K562 (cell line): ENCODE measurements around the gene DYNLT2B. TPM values are rescaled to one million over a fixed set of nuclear protein-coding genes. Genes with fewer than 3 reads are reported as not detected.

Experiments used
- ETV5 ChIP-seq: sonication (generic); formaldehyde crosslinking; IDR thresholded peaks from 2 replicates; pipeline ENCODE4 v1.4.0; 2020; ENCODE audit warnings: low read depth, mild to moderate bottlenecking, missing genetic modification reagents
- FOXK2 ChIP-seq, 2 experiments: fragments of 450-650 bp; IDR thresholded peaks in 1 of 2; conservative IDR thresholded peaks in 1 of 2; 2 replicates each; pipeline ENCODE4 v1.6.1; 2016; ENCODE audit warnings: low read depth in 2 of 2, mild to moderate bottlenecking in 1 of 2
- L3MBTL2 ChIP-seq: fragments of 450-650 bp; IDR thresholded peaks from 2 replicates; pipeline ENCODE4 v1.6.1; 2016; ENCODE audit warnings: mild to moderate bottlenecking, moderate library complexity
- MEF2D ChIP-seq: conservative IDR thresholded peaks from 2 replicates; pipeline ENCODE4 v1.6.1; 2016; ENCODE audit warnings: low read depth, missing genetic modification characterization, missing compliant biosample characterization
- RB1 ChIP-seq: fragments of 450-650 bp; IDR thresholded peaks from 2 replicates; pipeline ENCODE4 v1.6.1; 2017; ENCODE audit warnings: low read depth, mild to moderate bottlenecking
- RBFOX2 ChIP-seq: fragments of 200-400 bp; formaldehyde crosslinking; IDR thresholded peaks from 2 replicates; pipeline ENCODE4 v1.6.1; 2017; ENCODE audit warnings: low read depth, mild to moderate bottlenecking, low read length, moderate library complexity
- THAP12 ChIP-seq: fragments of 250-450 bp; sonication (Bioruptor Pico); IDR thresholded peaks from 2 replicates; pipeline ENCODE4 v1.9.0; 2021; ENCODE audit warnings: mild to moderate bottlenecking, inconsistent platforms
- TOE1 ChIP-seq, 2 experiments: fragments of 450-650 bp in 1 of 2; sonication (generic) in 1 of 2; formaldehyde crosslinking in 1 of 2; IDR thresholded peaks; 2 replicates each; pipeline versions ENCODE4 v1.7.1 to v1.8.0; 2016 to 2022; ENCODE audit warnings: borderline replicate concordance in 2 of 2, mild to moderate bottlenecking in 2 of 2, antibody characterized with exemption in 1 of 2, inconsistent platforms in 1 of 2, low read depth in 1 of 2, missing genetic modification reagents in 1 of 2, moderate library complexity in 1 of 2
- WHSC1 ChIP-seq: IDR thresholded peaks from one replicate; pipeline ENCODE4 v1.6.1; 2012; ENCODE audit warnings: low read length, control low read depth, inconsistent platforms
- ZC3H8 ChIP-seq: fragments of 450-650 bp; IDR thresholded peaks from 2 replicates; pipeline ENCODE4 v1.6.1; 2017
- ZNF253 ChIP-seq: fragments of 250-450 bp; sonication (Bioruptor Pico); conservative IDR thresholded peaks from 2 replicates; pipeline ENCODE4 v1.6.1; 2021; ENCODE audit warnings: mild to moderate bottlenecking
- ZNF561 ChIP-seq: fragments of 450-650 bp; formaldehyde crosslinking; conservative IDR thresholded peaks from 2 replicates; pipeline ENCODE4 v1.4.0; 2020; ENCODE audit warnings: mild to moderate bottlenecking, moderate library complexity
- ZNF655 ChIP-seq: fragments of 250-450 bp; sonication (Bioruptor Pico); IDR thresholded peaks from 2 replicates; pipeline ENCODE4 v1.5.0; 2021
- polyA plus RNA-seq, 8 experiments: library from polyadenylated mRNA; depleted of rRNA in 4 of 8; stranded (reverse) in 5 of 8; unstranded in 3 of 8; fragments of >200 nt; fragmentation: Nextera tagmentation in 2 of 8; fragmentation: Illumina TruSeq in 1 of 8; extraction: Ambion mirVana in 2 of 8; extraction: Trizol in 1 of 8; gene quantifications; 2 replicates each; pipeline versions ENCODE4 v1.2.1 to v1.2.3, GENCODE V29; 2011 to 2014; ENCODE audit warnings: inconsistent platforms in 1 of 8, missing spikeins in 1 of 8
- total RNA-seq, 7 experiments: library from RNA; depleted of rRNA in 6 of 7; stranded (reverse); fragments of >200 nt in 6 of 7; fragmentation: Illumina TruSeq in 2 of 7; extraction: Trizol in 2 of 7; gene quantifications; 2 replicates each; pipeline versions ENCODE4 v1.2.1 to v1.2.3, GENCODE V29; 2011 to 2021; ENCODE audit warnings: low replicate concordance in 1 of 7
- TF ChIP-seq, protein P1 (sequence below): fragments of 200-800 bp; sonication (Bioruptor generic); IDR thresholded peaks from 2 replicates; pipeline ENCODE4 v1.6.1; 2017; ENCODE audit warnings: missing genetic modification characterization, missing compliant biosample characterization
- TF ChIP-seq, protein P2 (sequence below): fragments of 450-650 bp; IDR thresholded peaks from 2 replicates; pipeline ENCODE4 v1.6.1; 2016; ENCODE audit warnings: mild to moderate bottlenecking

Gene DYNLT2B
- total and polyA plus RNA-seq, 9 of the 15 experiments (the other 6 are each of a cell fraction or from before 2014, with no cell fraction given): 6.5 to 19.9 (median 8.7) TPM

DNA sequence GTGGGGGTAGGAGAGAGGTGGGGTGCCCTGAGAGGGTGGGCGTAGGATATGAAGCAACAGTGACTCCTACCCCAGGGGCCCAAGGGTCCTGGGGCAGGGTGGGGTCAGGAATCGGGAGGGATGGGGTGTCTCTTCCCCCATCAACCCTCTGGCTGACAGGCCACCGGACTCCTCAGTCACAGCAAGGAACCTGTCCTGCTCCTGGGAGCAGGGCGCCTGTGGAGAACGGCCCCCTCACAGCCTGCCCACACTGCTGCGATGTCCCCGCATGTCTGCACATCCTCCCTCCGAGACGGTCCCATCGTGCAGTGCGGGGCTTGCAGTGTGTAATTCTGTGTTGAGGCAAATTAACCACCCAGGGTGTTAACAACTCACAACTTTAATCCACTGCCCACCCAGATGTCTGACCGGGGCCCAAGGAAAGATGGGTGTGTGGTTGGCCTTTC is 17.5 kb upstream of the DYNLT2B start (continued):
- TF ChIP-seq ZNF253 (CRISPR knock-in tag) (no peak), RB1 (no peak), FOXK2 (conservative IDR thresholded peaks at IDR 0.05 in 1 of 2, IDR thresholded peaks at IDR 0.05 in 1 of 2; ENCODE audit: low read depth in 2 of 2) (no peak), TOE1 (IDR thresholded peaks at IDR 0.05; ENCODE audit: borderline replicate concordance) (no peak), TOE1 (CRISPR knock-in tag; IDR thresholded peaks at IDR 0.05; ENCODE audit: borderline replicate concordance, low read depth) (no peak), ZNF655 (CRISPR knock-in tag) (no peak), ETV5 (CRISPR knock-in tag) (no peak), WHSC1 (no peak), ZC3H8 (no peak), ZNF561 (CRISPR knock-in tag) (no peak), RBFOX2 (peak; percentile 50; the same call in 1 of the 2 replicates), L3MBTL2 (no peak), THAP12 (CRISPR knock-in tag) (no peak), MEF2D (tag) (no peak)
- TF ChIP-seq, protein P1, sequence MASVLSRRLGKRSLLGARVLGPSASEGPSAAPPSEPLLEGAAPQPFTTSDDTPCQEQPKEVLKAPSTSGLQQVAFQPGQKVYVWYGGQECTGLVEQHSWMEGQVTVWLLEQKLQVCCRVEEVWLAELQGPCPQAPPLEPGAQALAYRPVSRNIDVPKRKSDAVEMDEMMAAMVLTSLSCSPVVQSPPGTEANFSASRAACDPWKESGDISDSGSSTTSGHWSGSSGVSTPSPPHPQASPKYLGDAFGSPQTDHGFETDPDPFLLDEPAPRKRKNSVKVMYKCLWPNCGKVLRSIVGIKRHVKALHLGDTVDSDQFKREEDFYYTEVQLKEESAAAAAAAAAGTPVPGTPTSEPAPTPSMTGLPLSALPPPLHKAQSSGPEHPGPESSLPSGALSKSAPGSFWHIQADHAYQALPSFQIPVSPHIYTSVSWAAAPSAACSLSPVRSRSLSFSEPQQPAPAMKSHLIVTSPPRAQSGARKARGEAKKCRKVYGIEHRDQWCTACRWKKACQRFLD: no peak
- TF ChIP-seq, protein P2, sequence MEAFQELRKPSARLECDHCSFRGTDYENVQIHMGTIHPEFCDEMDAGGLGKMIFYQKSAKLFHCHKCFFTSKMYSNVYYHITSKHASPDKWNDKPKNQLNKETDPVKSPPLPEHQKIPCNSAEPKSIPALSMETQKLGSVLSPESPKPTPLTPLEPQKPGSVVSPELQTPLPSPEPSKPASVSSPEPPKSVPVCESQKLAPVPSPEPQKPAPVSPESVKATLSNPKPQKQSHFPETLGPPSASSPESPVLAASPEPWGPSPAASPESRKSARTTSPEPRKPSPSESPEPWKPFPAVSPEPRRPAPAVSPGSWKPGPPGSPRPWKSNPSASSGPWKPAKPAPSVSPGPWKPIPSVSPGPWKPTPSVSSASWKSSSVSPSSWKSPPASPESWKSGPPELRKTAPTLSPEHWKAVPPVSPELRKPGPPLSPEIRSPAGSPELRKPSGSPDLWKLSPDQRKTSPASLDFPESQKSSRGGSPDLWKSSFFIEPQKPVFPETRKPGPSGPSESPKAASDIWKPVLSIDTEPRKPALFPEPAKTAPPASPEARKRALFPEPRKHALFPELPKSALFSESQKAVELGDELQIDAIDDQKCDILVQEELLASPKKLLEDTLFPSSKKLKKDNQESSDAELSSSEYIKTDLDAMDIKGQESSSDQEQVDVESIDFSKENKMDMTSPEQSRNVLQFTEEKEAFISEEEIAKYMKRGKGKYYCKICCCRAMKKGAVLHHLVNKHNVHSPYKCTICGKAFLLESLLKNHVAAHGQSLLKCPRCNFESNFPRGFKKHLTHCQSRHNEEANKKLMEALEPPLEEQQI: no peak
